MCF 10A (cell line): Measurements from ENCODE around the gene MRPS34. TPM values are rescaled to one million over a fixed set of nuclear protein-coding genes. Genes with fewer than 3 reads are reported as not detected.

ENCODE experiments used
- BruUV-seq: library from RNA; stranded (reverse); fragments of 400-500 nt; replicated peaks from 2 replicates; lab custom pipeline; 2021; lab: Mats Ljungman, UMichigan
- CTCF ChIA-PET: fragments of 300-600 bp; sonication (Branson Sonifier 250); formaldehyde crosslinking; extraction: SDS; loops from one replicate; lab custom pipeline; 2021; ENCODE audit warnings: antibody characterized with exemption, inconsistent platforms; lab: Yijun Ruan, JAX
- POLR2A ChIA-PET: fragments of 300-600, 350-650 bp; sonication (Branson Sonifier 250); formaldehyde crosslinking; extraction: SDS; loops from one replicate; lab custom pipeline; 2020; ENCODE audit warnings: antibody characterized with exemption, inconsistent platforms; lab: Yijun Ruan, JAX
- DNase-seq: peaks from one replicate; pipeline ENCODE4 v3.0.0-alpha.2; 2018; ENCODE audit not compliant: unreplicated experiment
- H3K27ac Mint-ChIP-seq: one replicate; pipeline ENCODE4 v1.8.0; 2022; ENCODE audit warnings: mild to moderate bottlenecking, low read depth, mixed read lengths; ENCODE audit not compliant: unreplicated experiment
- H3K27me3 Mint-ChIP-seq: one replicate; pipeline ENCODE4 v1.8.0; 2022; ENCODE audit warnings: mixed read lengths; ENCODE audit not compliant: insufficient read depth, unreplicated experiment
- H3K36me3 Mint-ChIP-seq: one replicate; pipeline ENCODE4 v1.8.0; 2022; ENCODE audit warnings: mild to moderate bottlenecking, moderate library complexity, mixed read lengths; ENCODE audit not compliant: insufficient read depth, unreplicated experiment
- H3K4me1 Mint-ChIP-seq: one replicate; pipeline ENCODE4 v1.8.0; 2022; ENCODE audit warnings: mixed read lengths; ENCODE audit not compliant: insufficient read depth, unreplicated experiment
- H3K4me3 Mint-ChIP-seq: one replicate; pipeline ENCODE4 v1.8.0; 2022; ENCODE audit warnings: mild to moderate bottlenecking, moderate library complexity, mixed read lengths; ENCODE audit not compliant: unreplicated experiment
- H3K9me3 Mint-ChIP-seq: one replicate; pipeline ENCODE4 v1.8.0; 2022; ENCODE audit warnings: mixed read lengths; ENCODE audit not compliant: unreplicated experiment
- intact Hi-C: fragments of 100-400 bp; cut with micrococcal nuclease; formaldehyde crosslinking; loops from 2 replicates; pipeline ENCODE4 v1.14.1; 2022
- total RNA-seq: library from RNA; stranded (reverse); gene quantifications from 2 replicates; pipeline ENCODE4 v1.2.3, GENCODE V29; 2022
- TF ChIP-seq, protein P1 (sequence below): fragments of 200-600 bp; IDR thresholded peaks from one replicate; pipeline ENCODE4 v1.8.0; 2022; ENCODE audit warnings: antibody characterized with exemption, mild to moderate bottlenecking; ENCODE audit not compliant: unreplicated experiment

The MRPS34 gene
- total RNA-seq, 1 experiment from 2014 or later, result 102 TPM

GRCh38 chr16:1746693-1747195 lies 26.2 kb downstream of the MRPS34 start:
- peak overlapping the region; percentile 89 for H3K27ac Mint-ChIP-seq
- POLR2A ChIA-PET, result interaction anchor here (0.9 to 5.3 kb wide), 14 partner anchors 8 to 326 kb away, joined by 3 to 95 read pairs (median 15); partner anchors contain the start of genes EME2, JPT2, MAPK8IP3 and MRPS34

DNA sequence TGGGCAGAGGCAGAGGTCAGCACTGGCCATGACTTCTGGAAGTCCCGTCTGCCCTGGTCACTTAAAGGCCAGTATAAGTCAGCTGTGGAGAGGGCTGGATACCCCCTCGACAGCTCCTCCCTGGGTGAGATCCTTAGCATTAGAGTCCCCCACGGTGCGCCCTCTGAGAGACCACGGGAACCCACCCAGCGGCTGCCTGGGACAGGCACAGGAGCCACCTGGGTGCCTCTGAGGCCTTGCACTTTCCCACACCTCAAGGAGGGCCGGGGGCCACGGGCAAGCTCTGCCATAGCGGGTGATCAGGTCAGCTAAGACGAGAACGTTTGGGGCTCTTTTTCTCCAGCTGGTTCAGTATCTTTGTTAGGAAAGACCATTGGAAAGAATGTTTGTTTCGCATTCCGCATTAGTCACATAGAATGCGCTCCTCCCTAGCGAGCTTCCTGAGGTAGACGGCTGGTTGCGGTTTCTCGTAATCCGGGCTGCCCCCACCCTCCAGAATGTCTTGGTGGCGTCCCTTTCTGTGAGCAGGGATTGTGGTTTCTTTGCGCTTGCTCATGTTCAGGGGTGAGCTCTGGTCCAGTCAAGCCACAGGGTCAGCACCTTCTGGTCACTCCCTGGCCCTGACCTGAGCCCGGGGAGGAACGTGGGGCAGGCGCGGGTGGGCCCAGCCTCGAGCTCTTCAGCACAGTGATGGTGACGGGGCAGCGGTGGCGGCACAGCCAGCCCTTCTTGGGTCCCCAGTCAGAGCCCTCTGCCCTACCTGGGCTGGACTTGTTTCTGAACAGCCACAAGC lies 26.8 kb downstream of the MRPS34 start:
- Mint-ChIP-seq H3K27me3 (no peaks in the 10 kb centered on the region), H3K9me3 (no peaks in the 10 kb centered on the region), H3K27ac (peak overlapping the region; percentile 89), H3K36me3 (peaks cover 48% of the 10 kb centered on the region), H3K4me3 (peak overlapping the region; percentile 17), H3K4me1 (peaks cover 34% of the 10 kb centered on the region)
- peak; percentile 94 for DNase-seq
- ChIA-PET CTCF (interaction anchor here (0.6 to 2.2 kb wide), 10 partner anchors 10 to 40 kb away, joined by 3 to 13 read pairs (median 4); partner anchors contain the start of genes EME2 and MAPK8IP3), POLR2A (interaction anchor here (0.7 to 5.3 kb wide), 20 partner anchors 9 to 325 kb away, joined by 3 to 95 read pairs (median 6); partner anchors contain the start of genes EME2, IFT140, JPT2 and MAPK8IP3)
- BruUV-seq, result TSS peak; percentile 22
- intact Hi-C loops, result loop anchor here (1.0 to 2.0 kb wide), 2 partner anchors 8 to 25 kb away; partner anchors contain the start of gene NME3
- TF ChIP-seq, protein P1, sequence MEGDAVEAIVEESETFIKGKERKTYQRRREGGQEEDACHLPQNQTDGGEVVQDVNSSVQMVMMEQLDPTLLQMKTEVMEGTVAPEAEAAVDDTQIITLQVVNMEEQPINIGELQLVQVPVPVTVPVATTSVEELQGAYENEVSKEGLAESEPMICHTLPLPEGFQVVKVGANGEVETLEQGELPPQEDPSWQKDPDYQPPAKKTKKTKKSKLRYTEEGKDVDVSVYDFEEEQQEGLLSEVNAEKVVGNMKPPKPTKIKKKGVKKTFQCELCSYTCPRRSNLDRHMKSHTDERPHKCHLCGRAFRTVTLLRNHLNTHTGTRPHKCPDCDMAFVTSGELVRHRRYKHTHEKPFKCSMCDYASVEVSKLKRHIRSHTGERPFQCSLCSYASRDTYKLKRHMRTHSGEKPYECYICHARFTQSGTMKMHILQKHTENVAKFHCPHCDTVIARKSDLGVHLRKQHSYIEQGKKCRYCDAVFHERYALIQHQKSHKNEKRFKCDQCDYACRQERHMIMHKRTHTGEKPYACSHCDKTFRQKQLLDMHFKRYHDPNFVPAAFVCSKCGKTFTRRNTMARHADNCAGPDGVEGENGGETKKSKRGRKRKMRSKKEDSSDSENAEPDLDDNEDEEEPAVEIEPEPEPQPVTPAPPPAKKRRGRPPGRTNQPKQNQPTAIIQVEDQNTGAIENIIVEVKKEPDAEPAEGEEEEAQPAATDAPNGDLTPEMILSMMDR, result no peak

More at GRCh38 chr16:1746693-1747195, 26.2 kb downstream of the MRPS34 start:
- Mint-ChIP-seq H3K4me1 (peaks cover 34% of the 10 kb centered on the region), H3K9me3 (no peaks in the 10 kb centered on the region), H3K27me3 (no peaks in the 10 kb centered on the region), H3K4me3 (peak overlapping the region; percentile 17), H3K36me3 (peaks cover 48% of the 10 kb centered on the region)
- BruUV-seq, result no TSS peak
- peak; percentile 42 for DNase-seq
- TF ChIP-seq, protein P1, result no peak
- CTCF ChIA-PET, result interaction anchor here (0.6 to 1.9 kb wide), 6 partner anchors 9 to 41 kb away, joined by 3 to 6 read pairs (median 4); partner anchors contain the start of genes EME2 and MAPK8IP3
- intact Hi-C loops, result loop anchor here (1.0 kb wide), 1 partner anchor 8 kb away; no protein-coding TSS in a partner anchor

DNA sequence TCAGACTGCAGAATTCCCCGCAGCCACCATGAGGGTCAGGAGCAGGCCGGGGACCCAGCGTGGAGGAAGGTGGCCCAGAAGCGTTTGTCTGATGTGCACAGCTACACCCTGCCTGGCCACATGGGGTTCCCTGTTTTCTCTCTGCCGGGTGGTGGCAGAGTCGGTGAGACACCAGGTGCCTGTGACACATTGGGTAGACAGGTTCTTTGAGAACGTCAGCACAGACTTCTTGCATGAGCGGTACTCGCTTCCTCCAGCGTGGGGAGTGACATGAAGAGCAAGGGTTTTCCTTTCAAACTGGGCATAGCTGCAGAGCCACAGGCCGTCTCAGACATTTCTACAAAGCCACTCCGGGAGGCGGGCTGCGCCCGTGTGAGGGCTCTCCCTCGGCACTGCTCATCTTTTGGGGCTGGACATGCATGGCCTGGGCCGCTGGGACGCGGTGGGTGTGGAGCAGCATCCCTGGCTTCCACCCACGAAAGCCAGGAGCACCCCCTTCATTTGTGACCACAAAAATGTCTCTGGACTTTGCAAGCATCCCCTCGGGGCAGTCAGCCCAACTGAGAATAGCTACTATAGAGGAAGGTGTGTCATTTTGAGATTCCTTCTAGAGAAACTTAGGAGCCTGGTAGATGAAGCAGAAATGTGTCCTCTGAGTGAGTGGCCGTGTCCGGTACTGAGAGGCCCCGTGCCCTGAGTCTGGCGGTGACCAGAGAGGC lies 27.6 kb downstream of the MRPS34 start:
- peak overlapping the region; percentile 89 for H3K27ac Mint-ChIP-seq
- CTCF ChIA-PET, result interaction anchor here (1.1 to 2.2 kb wide), 7 partner anchors 13 to 39 kb away, joined by 3 to 13 read pairs (median 6); partner anchors contain the start of genes EME2 and MAPK8IP3
- no TSS peak for BruUV-seq
- peaks cover 34% of the 10 kb centered on the region for H3K4me1 Mint-ChIP-seq
- TF ChIP-seq, protein P1, result no peak
- intact Hi-C loops, result loop anchor here (2.0 kb wide), 1 partner anchor 25 kb away; the partner anchor contains the start of gene NME3
- no peaks in the 10 kb centered on the region for H3K27me3 Mint-ChIP-seq
- POLR2A ChIA-PET, result interaction anchor here (0.6 to 5.3 kb wide), 26 partner anchors 9 to 325 kb away, joined by 3 to 95 read pairs (median 4); partner anchors contain the start of genes EME2, IFT140, JPT2 and MAPK8IP3
- peak overlapping the region; percentile 17 for H3K4me3 Mint-ChIP-seq
- H3K9me3 Mint-ChIP-seq, result no peaks in the 10 kb centered on the region
- peak; percentile 88 for DNase-seq
- peaks cover 44% of the 10 kb centered on the region for H3K36me3 Mint-ChIP-seq
